K562 (cell line): Measurements from ENCODE around the gene PIK3R5. TPM values are rescaled to one million over a fixed set of nuclear protein-coding genes. Genes with fewer than 3 reads are reported as not detected.

ENCODE experiments used
- ATAC-seq: fragments of 200-7000 bp; cut with Tn5 transposase; 3 replicates; pipeline ENCODE4 v1.9.1; 2020; ENCODE audit warnings: moderate library complexity
- BruUV-seq: library from RNA; stranded (reverse); fragments of 400-500 nt; replicated peaks from 2 replicates; lab custom pipeline; 2021; lab: Mats Ljungman, UMichigan
- CTCF ChIA-PET: fragments of 300-600 bp; formaldehyde crosslinking; extraction: SDS; loops from one replicate; lab custom pipeline; 2021; ENCODE audit warnings: low intra/inter-chr PET ratio; lab: Yijun Ruan, JAX
- POLR2A ChIA-PET: fragments of 300-600, 350-650 bp; sonication (Branson Sonifier 250); formaldehyde crosslinking; extraction: SDS; loops from one replicate; lab custom pipeline; 2021; ENCODE audit warnings: antibody characterized with exemption, inconsistent platforms; lab: Yijun Ruan, JAX
- DNase-seq, 4 experiments: peaks; one replicate each; pipeline versions ENCODE4 v3.0.0 to v3.0.0-alpha.2; 2011 to 2018; ENCODE audit warnings: low spot score in 3 of 4, mixed read lengths in 3 of 4; ENCODE audit errors: extremely low read depth in 1 of 4
- FAIRE-seq: peaks from 2 replicates; lab custom pipeline; 2011; peaks lifted over from hg19 to GRCh38; lab: Jason Lieb, UNC
- H2AFZ ChIP-seq: 2 replicates; pipeline ENCODE4 v1.6.0; 2011; ENCODE audit warnings: low read depth, low read length, control low read depth, inconsistent platforms
- H3K27ac ChIP-seq: fragments of 200-600 bp; 3 replicates; pipeline ENCODE4 v1.8.0; 2011; ENCODE audit warnings: low read depth, mild to moderate bottlenecking, control low read depth, inconsistent platforms, low read length, moderate library complexity, mixed read lengths; ENCODE audit errors: extremely low read depth
- H3K27me3 ChIP-seq, 2 experiments: fragments of 300-600 bp in 1 of 2; 2 replicates in 1 of 2; 3 replicates in 1 of 2; pipeline versions ENCODE4 v1.6.0 to v1.8.0; 2011; ENCODE audit warnings: inconsistent platforms in 2 of 2, low read length in 2 of 2, mild to moderate bottlenecking in 1 of 2, mixed read lengths in 1 of 2, moderate library complexity in 1 of 2; ENCODE audit not compliant: control insufficient read depth in 2 of 2, insufficient read depth in 2 of 2
- H3K36me3 ChIP-seq: fragments of 300-600 bp; 3 replicates; pipeline ENCODE4 v1.8.0; 2011; ENCODE audit warnings: mild to moderate bottlenecking, low read length, inconsistent platforms; ENCODE audit not compliant: control insufficient read depth, insufficient read depth
- H3K4me1 ChIP-seq, 2 experiments: fragments of 200-600 bp in 1 of 2; replicated peaks in 1 of 2; 2 replicates in 1 of 2; 3 replicates in 1 of 2; pipeline versions ENCODE4 v1.5.1 to v1.8.0; 2011; ENCODE audit warnings: inconsistent platforms in 2 of 2, low read length in 2 of 2, mild to moderate bottlenecking in 1 of 2, mixed read lengths in 1 of 2, moderate library complexity in 1 of 2; ENCODE audit not compliant: control insufficient read depth in 2 of 2, insufficient read depth in 2 of 2
- H3K4me2 ChIP-seq: 2 replicates; pipeline ENCODE4 v1.6.1; 2011; ENCODE audit warnings: low read length, control low read depth, inconsistent platforms, mixed read lengths; ENCODE audit not compliant: insufficient read depth
- H3K4me3 ChIP-seq: fragments of 200-600 bp; sonication (generic), shearing (Covaris generic); 2 replicates; pipeline ENCODE4 v1.5.1; 2016; ENCODE audit warnings: control low read depth, inconsistent platforms
- H3K79me2 ChIP-seq: fragments of 200-600 bp; 3 replicates; pipeline ENCODE4 v1.8.0; 2011; ENCODE audit warnings: low read length, inconsistent platforms; ENCODE audit not compliant: control insufficient read depth, insufficient read depth
- H3K9ac ChIP-seq, 2 experiments: 2 replicates each; pipeline versions ENCODE4 v1.6.0 to v1.6.1; 2011; ENCODE audit warnings: low read depth in 2 of 2, low read length in 2 of 2, control low read depth in 1 of 2, inconsistent platforms in 1 of 2, mild to moderate bottlenecking in 1 of 2, mixed read lengths in 1 of 2; ENCODE audit not compliant: insufficient read depth in 1 of 2
- H3K9me1 ChIP-seq: one replicate; pipeline ENCODE4 v1.6.0; 2011; ENCODE audit warnings: inconsistent platforms, mild to moderate bottlenecking, low read length, moderate library complexity; ENCODE audit not compliant: control insufficient read depth, insufficient read depth
- H3K9me3 ChIP-seq: replicated peaks from 2 replicates; pipeline ENCODE4 v1.5.1; 2011; ENCODE audit warnings: low read depth, low read length, inconsistent platforms; ENCODE audit not compliant: control insufficient read depth, insufficient read depth
- H4K20me1 ChIP-seq: replicated peaks from 2 replicates; pipeline ENCODE4 v1.6.1; 2011; ENCODE audit warnings: low read length, inconsistent platforms, mixed read lengths; ENCODE audit not compliant: control insufficient read depth, insufficient read depth
- GATA2 ChIP-seq: sonication (generic); formaldehyde crosslinking; IDR thresholded peaks from 2 replicates; pipeline ENCODE4 v1.4.0; 2020; ENCODE audit warnings: mild to moderate bottlenecking, missing genetic modification reagents
- HNRNPK ChIP-seq: fragments of 200-400 bp; formaldehyde crosslinking; IDR thresholded peaks from one replicate; pipeline ENCODE4 v1.6.1; 2018; ENCODE audit warnings: mild to moderate bottlenecking, low read depth, low read length; ENCODE audit not compliant: poor library complexity, severe bottlenecking
- MYC ChIP-seq, 2 experiments: fragments of 250-450 bp in 1 of 2; sonication (Bioruptor Pico) in 1 of 2; IDR thresholded peaks; 2 replicates each; pipeline versions ENCODE4 v1.5.1 to v1.6.1; 2012 to 2021; ENCODE audit warnings: low read depth in 2 of 2, borderline replicate concordance in 1 of 2, improper control_type of control experiment in 1 of 2, low read length in 1 of 2, mild to moderate bottlenecking in 1 of 2, moderate library complexity in 1 of 2
- NCOA6 ChIP-seq: fragments of 450-650 bp; IDR thresholded peaks from 2 replicates; pipeline ENCODE4 v1.6.1; 2017; ENCODE audit warnings: mild to moderate bottlenecking
- SREBF2 ChIP-seq: sonication (generic); formaldehyde crosslinking; IDR thresholded peaks from 2 replicates; pipeline ENCODE4 v1.4.0; 2020; ENCODE audit warnings: mild to moderate bottlenecking, missing genetic modification reagents
- TCFL5 ChIP-seq: fragments of 250-450 bp; sonication (Bioruptor Pico); conservative IDR thresholded peaks from 2 replicates; pipeline ENCODE4 v1.6.1; 2021; ENCODE audit warnings: mild to moderate bottlenecking, moderate library complexity, matching md5 sums
- TFE3 ChIP-seq: fragments of 450-650 bp; formaldehyde crosslinking; IDR thresholded peaks from 2 replicates; pipeline ENCODE4 v1.4.0; 2020; ENCODE audit warnings: mild to moderate bottlenecking, mixed read lengths
- ZBTB5 ChIP-seq: fragments of 450-650 bp; IDR thresholded peaks from 2 replicates; pipeline ENCODE4 v1.6.1; 2017; ENCODE audit warnings: antibody characterized with exemption
- ZFP36 ChIP-seq: fragments of 150-350 bp; IDR thresholded peaks from 2 replicates; pipeline ENCODE4 v1.6.1; 2018; ENCODE audit warnings: low read length, low read depth; ENCODE audit not compliant: partially characterized antibody
- ZFX ChIP-seq: sonication (generic); formaldehyde crosslinking; IDR thresholded peaks from 2 replicates; pipeline ENCODE4 v1.8.0; 2022; ENCODE audit warnings: mild to moderate bottlenecking, missing genetic modification reagents, moderate library complexity
- ZNF184 ChIP-seq: sonication (generic); formaldehyde crosslinking; IDR thresholded peaks from 2 replicates; pipeline ENCODE4 v1.5.0; 2020; ENCODE audit warnings: missing genetic modification reagents
- ZNF212 ChIP-seq: fragments of 450-650 bp; formaldehyde crosslinking; IDR thresholded peaks from 2 replicates; pipeline ENCODE4 v1.4.0; 2020; ENCODE audit warnings: mild to moderate bottlenecking
- ZNF224 ChIP-seq: sonication (generic); formaldehyde crosslinking; IDR thresholded peaks from 2 replicates; pipeline ENCODE4 v1.8.0; 2022; ENCODE audit warnings: mild to moderate bottlenecking, missing genetic modification reagents
- ZNF551 ChIP-seq: fragments of 250-450 bp; sonication (Bioruptor Pico); IDR thresholded peaks from 2 replicates; pipeline ENCODE4 v1.5.0; 2021; ENCODE audit warnings: mild to moderate bottlenecking, moderate library complexity
- ZNF740 ChIP-seq, 3 experiments: fragments of 200-800 bp in 1 of 3; sonication (Bioruptor generic) in 1 of 3; sonication (generic) in 1 of 3; formaldehyde crosslinking in 1 of 3; IDR thresholded peaks; 2 replicates each; pipeline versions ENCODE4 v1.6.1 to v1.8.0; 2016 to 2022; ENCODE audit warnings: mild to moderate bottlenecking in 2 of 3, missing compliant biosample characterization in 2 of 3, missing genetic modification characterization in 2 of 3, missing genetic modification reagents in 1 of 3
- WGBS: fragments of 100-300 bp; shearing (Covaris generic); methylation state at CpG from one replicate; pipeline ENCODE4 v1.1.6; 2016; ENCODE audit warnings: low coverage, mixed read lengths; ENCODE audit not compliant: insufficient coverage; ENCODE audit errors: missing lambda C conversion rate; 5-methylcytosine and 5-hydroxymethylcytosine counted together
- in situ Hi-C: fragments of 300-500 bp; cut with MboI; formaldehyde crosslinking; loops from 4 replicates; pipeline ENCODE4 v1.15.0; 2018; ENCODE audit warnings: inconsistent platforms, mixed read lengths
- intact Hi-C: fragments of 100-400 bp; cut with micrococcal nuclease; formaldehyde crosslinking; loops from 2 replicates; pipeline ENCODE4 v1.14.2; 2022
- polyA plus RNA-seq, 8 experiments: library from polyadenylated mRNA; depleted of rRNA in 4 of 8; stranded (reverse) in 5 of 8; unstranded in 3 of 8; fragments of >200 nt; fragmentation: Nextera tagmentation in 2 of 8; fragmentation: Illumina TruSeq in 1 of 8; extraction: Ambion mirVana in 2 of 8; extraction: Trizol in 1 of 8; gene quantifications; 2 replicates each; pipeline versions ENCODE4 v1.2.1 to v1.2.3, GENCODE V29; 2011 to 2014; ENCODE audit warnings: inconsistent platforms in 1 of 8, missing spikeins in 1 of 8
- total RNA-seq, 7 experiments: library from RNA; depleted of rRNA in 6 of 7; stranded (reverse); fragments of >200 nt in 6 of 7; fragmentation: Illumina TruSeq in 2 of 7; extraction: Trizol in 2 of 7; gene quantifications; 2 replicates each; pipeline versions ENCODE4 v1.2.1 to v1.2.3, GENCODE V29; 2011 to 2021; ENCODE audit warnings: low replicate concordance in 1 of 7

Gene PIK3R5
- total and polyA plus RNA-seq, 9 of the 15 experiments (the other 6 are each of a cell fraction or from before 2014, with no cell fraction given), result 0.01 to 0.38 TPM; not detected in 7

GRCh38 chr17:8898636-8899035 is 66.9 kb downstream of the PIK3R5 start:
- H3K4me1 ChIP-seq, result no peaks in the 10 kb centered on the region; a peak in 2 of 5 replicates
- H3K4me2 ChIP-seq, result no peak overlapping the region
- ATAC-seq (no peak), DNase-seq (no peak), FAIRE-seq (no peak)
- no peaks in the 10 kb centered on the region for H3K79me2 ChIP-seq
- POLR2A ChIA-PET, result no interaction called here
- BruUV-seq, result no TSS peak
- H4K20me1 ChIP-seq, result no peaks in the 10 kb centered on the region; the same call in 1 of the 2 replicates
- in situ Hi-C loops, result no loop called here
- no peak overlapping the region for H3K9ac ChIP-seq
- no peak overlapping the region for H2AFZ ChIP-seq
- WGBS, result 1% methylated on average over 6 of the region's 6 CpGs
- no peaks in the 10 kb centered on the region for H3K9me1 ChIP-seq
- H3K27ac ChIP-seq, result no peak overlapping the region
- no peak overlapping the region for H3K4me3 ChIP-seq
- no peaks in the 10 kb centered on the region for H3K36me3 ChIP-seq
- peaks cover 2 to 13% of the 10 kb centered on the region in 2 experiments; a peak in 2 of 5 replicates for H3K27me3 ChIP-seq
- intact Hi-C loops, result loop anchor here (10.0 kb wide), 2 partner anchors 96 to 154 kb away; partner anchors contain the start of gene CCDC42
- CTCF ChIA-PET, result interaction anchor here (0.5 kb wide), 1 partner anchor 41 kb away, joined by 3 read pairs; no protein-coding TSS in a partner anchor
- no peaks in the 10 kb centered on the region for H3K9me3 ChIP-seq
- no peak for TF ChIP-seq ZNF551 (CRISPR knock-in tag)
- no peak for TF ChIP-seq ZFX (CRISPR knock-in tag)
- no peak for TF ChIP-seq TFE3 (CRISPR knock-in tag)
- TF ChIP-seq GATA2 (CRISPR knock-in tag), result no peak
- TF ChIP-seq ZNF212 (CRISPR knock-in tag), result no peak
- no peak for TF ChIP-seq ZBTB5
- no peak for TF ChIP-seq ZNF184
- TF ChIP-seq SREBF2, result no peak
- no peak for TF ChIP-seq HNRNPK
- TF ChIP-seq NCOA6, result no peak
- no peak for TF ChIP-seq ZFP36
- no peak for TF ChIP-seq TCFL5 (CRISPR knock-in tag)
- TF ChIP-seq MYC (IDR thresholded peaks at IDR 0.05; ENCODE audit: low read depth, low read length), result no peak
- TF ChIP-seq MYC (CRISPR knock-in tag; IDR thresholded peaks at IDR 0.05; ENCODE audit: borderline replicate concordance, low read depth), result no peak
- TF ChIP-seq ZNF224 (CRISPR knock-in tag), result no peak
- TF ChIP-seq ZNF740 (CRISPR knock-in tag; IDR thresholded peaks at IDR 0.05), result no peak
- no peak for TF ChIP-seq ZNF740 (tag; IDR thresholded peaks at IDR 0.05)
